Esophagus muscularis mucosa (tissue), 4 donors: ENCODE measurements around the gene RAD9A. TPM values are rescaled to one million over a fixed set of nuclear protein-coding genes. Genes with fewer than 3 reads are reported as not detected.

Experiments used
- DNase-seq: peaks from one replicate; pipeline ENCODE4 v3.0.0-alpha.2; 2017; ENCODE audit errors: extremely low spot score
- H3K27ac ChIP-seq, 4 donors: fragments of 200-600 bp; sonication (generic); replicated peaks in 1 of 4; 1 replicate in 3 of 4; 2 replicates in 1 of 4; pipeline ENCODE4 v1.5.1; 2016 to 2019; ENCODE audit warnings: mild to moderate bottlenecking in 1 of 4
- H3K27me3 ChIP-seq, 4 donors: fragments of 200-600 bp; sonication (generic); one replicate each; pipeline versions ENCODE4 v1.5.1 to v1.6.0; 2016 to 2019
- H3K36me3 ChIP-seq, 4 donors: fragments of 200-600 bp; sonication (generic); one replicate each; pipeline ENCODE4 v1.5.1; 2016 to 2019
- H3K4me1 ChIP-seq, 4 donors: fragments of 200-600 bp; sonication (generic); one replicate each; pipeline ENCODE4 v1.5.1; 2016 to 2019
- H3K4me3 ChIP-seq, 4 donors: fragments of 200-600 bp; sonication (generic); 1 replicate in 2 of 4; 2 replicates in 2 of 4; pipeline ENCODE4 v1.5.1; 2016 to 2019; ENCODE audit warnings: mild to moderate bottlenecking in 4 of 4, moderate library complexity in 1 of 4
- H3K9me3 ChIP-seq, 4 donors: fragments of 200-600 bp; sonication (generic); 1 replicate in 3 of 4; 2 replicates in 1 of 4; pipeline ENCODE4 v1.5.1; 2016 to 2019
- CTCF ChIP-seq, 3 experiments: fragments of 200-600 bp in 2 of 3; fragments of 450-650 bp in 1 of 3; sonication (generic) in 2 of 3; IDR thresholded peaks; one replicate each; pipeline ENCODE4 v1.5.1; 2017 to 2019; ENCODE audit warnings: antibody characterized with exemption in 3 of 3, mild to moderate bottlenecking in 2 of 3, moderate library complexity in 1 of 3
- EP300 ChIP-seq: sonication (generic); formaldehyde crosslinking; IDR thresholded peaks from one replicate; pipeline ENCODE4 v1.6.1; 2017; ENCODE audit warnings: antibody characterized with exemption
- POLR2A ChIP-seq: fragments of 450-650 bp; IDR thresholded peaks from one replicate; pipeline ENCODE4 v1.6.1; 2017; ENCODE audit warnings: antibody characterized with exemption, moderate library complexity, mild to moderate bottlenecking, low read depth
- POLR2AphosphoS5 ChIP-seq, 2 donors: sonication (generic); formaldehyde crosslinking; IDR thresholded peaks; one replicate each; pipeline ENCODE4 v1.6.1; 2017; ENCODE audit warnings: antibody characterized with exemption in 2 of 2
- WGBS: methylation state at CpG from one replicate; pipeline ENCODE4 v1.1.5; 2018; 5-methylcytosine and 5-hydroxymethylcytosine counted together
- intact Hi-C: fragments of 100-400 bp; cut with DNase I; formaldehyde crosslinking; loops from one replicate; pipeline ENCODE4 v1.15.1; 2023
- total RNA-seq, 4 donors: library from RNA; depleted of rRNA; stranded (reverse); fragments of >200 nt; gene quantifications; one replicate each; pipeline versions ENCODE4 v1.1.0 to v1.2.1, GENCODE V29; 2016

RAD9A gene
- total RNA-seq, 4 donors from 2014 or later, result 10.7 to 16.7 (median 12.7) TPM

- Histone ChIP-seq H3K36me3 (no peaks in the 10 kb centered on the region), H3K4me1 (peaks cover 0 to 23% (median 12%) of the 10 kb centered on the region in 4 donors), H3K4me3 (no peak overlapping the region), H3K9me3 (no peaks in the 10 kb centered on the region), H3K27me3 (peaks cover 0 to 90% (median 10%) of the 10 kb centered on the region in 4 donors), H3K27ac (no peak overlapping the region)
- WGBS, result 76% methylated on average over 6 of the region's 18 CpGs
- TF ChIP-seq POLR2AphosphoS5 (IDR thresholded peaks at IDR 0.05) (no peak), POLR2A (no peak), CTCF (IDR thresholded peaks at IDR 0.05) (no peak), EP300 (no peak)
- intact Hi-C loops, result no loop called here
- no peak for DNase-seq
These were observed 16.8 kb downstream of the RAD9A start for GRCh38 chr11:67408437-67409200.

GRCh38 chr11:67409261-67409666 lies 17.5 kb downstream of the RAD9A start:
- no peak for DNase-seq
- Histone ChIP-seq H3K36me3 (no peaks in the 10 kb centered on the region), H3K4me1 (peaks cover 0 to 20% (median 10%) of the 10 kb centered on the region in 4 donors), H3K9me3 (no peaks in the 10 kb centered on the region), H3K27ac (no peak overlapping the region), H3K4me3 (peak overlapping the region in 1 of 4 donors; percentile 9), H3K27me3 (peaks cover 0 to 84% (median 10%) of the 10 kb centered on the region in 4 donors)
- intact Hi-C loops, result no loop called here
- TF ChIP-seq EP300 (no peak), POLR2AphosphoS5 (IDR thresholded peaks at IDR 0.05) (no peak), POLR2A (no peak), CTCF (IDR thresholded peaks at IDR 0.05) (no peak)
- 47% methylated on average over 10 of the region's 24 CpGs for WGBS

- intact Hi-C loops, result no loop called here
These were observed 18.1 kb downstream of the RAD9A start for GRCh38 chr11:67409781-67410368.

GRCh38 chr11:67410369-67410831 lies 18.6 kb downstream of the RAD9A start:
- Histone ChIP-seq H3K27me3 (peaks cover 0 to 79% (median 10%) of the 10 kb centered on the region in 4 donors), H3K4me1 (peaks cover 5 to 28% (median 18%) of the 10 kb centered on the region in 4 donors)
- no CpG with 5 or more reads among the region's 15 CpGs for WGBS

More at GRCh38 chr11:67409781-67410368, 18.1 kb downstream of the RAD9A start:
- Histone ChIP-seq H3K27me3 (peaks cover 0 to 80% (median 10%) of the 10 kb centered on the region in 4 donors), H3K4me1 (peaks cover 0 to 22% (median 12%) of the 10 kb centered on the region in 4 donors), H3K27ac (no peak overlapping the region), H3K4me3 (peak overlapping the region in 1 of 4 donors; percentile 9), H3K9me3 (no peaks in the 10 kb centered on the region), H3K36me3 (no peaks in the 10 kb centered on the region)
- WGBS, result 38% methylated on average over 8 of the region's 13 CpGs
- no peak for TF ChIP-seq CTCF (IDR thresholded peaks at IDR 0.05)
- TF ChIP-seq EP300, result no peak
- no peak for TF ChIP-seq POLR2A
- TF ChIP-seq POLR2AphosphoS5 (IDR thresholded peaks at IDR 0.05), result no peak
- DNase-seq, result no peak

More at GRCh38 chr11:67410369-67410831, 18.6 kb downstream of the RAD9A start:
- Histone ChIP-seq H3K9me3 (no peaks in the 10 kb centered on the region), H3K4me3 (no peak overlapping the region), H3K27ac (no peak overlapping the region), H3K36me3 (no peaks in the 10 kb centered on the region)
- DNase-seq, result no peak
- intact Hi-C loops, result no loop called here
- TF ChIP-seq CTCF (IDR thresholded peaks at IDR 0.05) (no peak), POLR2A (no peak), EP300 (no peak), POLR2AphosphoS5 (IDR thresholded peaks at IDR 0.05) (no peak)
